Prostate gland (tissue), 2 donors: ENCODE measurements around the gene TBC1D14. TPM values are rescaled to one million over a fixed set of nuclear protein-coding genes. Genes with fewer than 3 reads are reported as not detected.

ENCODE experiments used
- DNase-seq: peaks from one replicate; pipeline ENCODE4 v3.0.0-alpha.2; 2019; ENCODE audit warnings: low spot score
- H3K27ac ChIP-seq, 2 donors: fragments of 200-600 bp; sonication (generic); 2 replicates each; pipeline ENCODE4 v1.5.1; 2017 to 2019
- H3K27me3 ChIP-seq: fragments of 200-600 bp; sonication (generic); replicated peaks from 2 replicates; pipeline ENCODE4 v1.5.1; 2019; ENCODE audit not compliant: insufficient read depth
- H3K36me3 ChIP-seq, 2 donors: fragments of 200-600 bp; sonication (generic); 1 replicate in 1 of 2; 2 replicates in 1 of 2; pipeline versions ENCODE4 v1.5.1 to v1.8.1; 2017 to 2019
- H3K4me1 ChIP-seq: fragments of 200-600 bp; sonication (generic); replicated peaks from 2 replicates; pipeline ENCODE4 v1.5.1; 2019
- H3K4me3 ChIP-seq, 2 donors: fragments of 200-600 bp; sonication (generic); 2 replicates each; pipeline ENCODE4 v1.5.1; 2017 to 2019
- H3K9me3 ChIP-seq: fragments of 200-600 bp; sonication (generic); 2 replicates; pipeline ENCODE4 v1.5.1; 2017
- POLR2A ChIP-seq: fragments of 450-650 bp; IDR thresholded peaks from one replicate; pipeline ENCODE4 v1.6.1; 2016; ENCODE audit warnings: antibody characterized with exemption, mild to moderate bottlenecking
- POLR2AphosphoS5 ChIP-seq: sonication (generic); formaldehyde crosslinking; IDR thresholded peaks from one replicate; pipeline ENCODE4 v1.6.1; 2017; ENCODE audit warnings: antibody characterized with exemption
- WGBS: methylation state at CpG from one replicate; pipeline ENCODE4 v1.1.5; 2018; 5-methylcytosine and 5-hydroxymethylcytosine counted together
- intact Hi-C: fragments of 100-400 bp; cut with DNase I; formaldehyde crosslinking; loops from one replicate; pipeline ENCODE4 v1.14.2; 2022
- total RNA-seq, 2 donors: library from RNA; depleted of rRNA; stranded (reverse); fragments of >200 nt; gene quantifications; one replicate each; pipeline ENCODE4 v1.1.0, GENCODE V29; 2016
- TF ChIP-seq, protein P1 (sequence below), 4 experiments: fragments of 200-600 bp in 2 of 4; fragments of 450-650 bp in 2 of 4; sonication (generic) in 2 of 4; IDR thresholded peaks; 1 replicate in 3 of 4; 2 replicates in 1 of 4; pipeline ENCODE4 v1.5.1; 2016 to 2019; ENCODE audit warnings: antibody characterized with exemption in 4 of 4, mild to moderate bottlenecking in 2 of 4, moderate library complexity in 2 of 4

The TBC1D14 gene
- total RNA-seq, 2 donors from 2014 or later = 56.2 to 90.5 TPM

DNA sequence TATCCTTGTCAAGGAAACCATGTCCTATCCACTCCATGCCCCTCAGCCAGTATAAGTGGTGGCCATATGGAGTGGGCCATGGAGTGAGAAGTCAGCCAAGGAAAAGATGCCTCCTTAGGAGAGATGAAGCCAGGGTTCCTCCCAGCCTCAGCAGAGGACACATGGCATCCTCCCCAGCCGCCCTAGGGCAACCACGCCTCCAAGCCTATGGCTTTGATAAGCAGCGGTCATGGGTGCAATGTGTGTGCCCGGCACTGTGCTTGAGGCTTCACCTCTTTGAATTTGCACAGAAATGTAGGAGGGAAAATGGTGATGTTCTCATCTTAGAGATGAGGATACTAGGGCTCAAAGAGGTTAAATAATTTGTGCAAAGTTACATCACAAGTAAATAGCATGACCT lies 34.6 kb upstream of the TBC1D14 start:
- intact Hi-C loops = loop anchor here (1.0 to 5.0 kb wide), 2 partner anchors 93 to 155 kb away; partner anchors contain the start of gene KIAA0232
- peaks cover 5 to 20% of the 10 kb centered on the region in 2 donors for H3K36me3 ChIP-seq
- no peak for TF ChIP-seq POLR2AphosphoS5
- TF ChIP-seq, protein P1, sequence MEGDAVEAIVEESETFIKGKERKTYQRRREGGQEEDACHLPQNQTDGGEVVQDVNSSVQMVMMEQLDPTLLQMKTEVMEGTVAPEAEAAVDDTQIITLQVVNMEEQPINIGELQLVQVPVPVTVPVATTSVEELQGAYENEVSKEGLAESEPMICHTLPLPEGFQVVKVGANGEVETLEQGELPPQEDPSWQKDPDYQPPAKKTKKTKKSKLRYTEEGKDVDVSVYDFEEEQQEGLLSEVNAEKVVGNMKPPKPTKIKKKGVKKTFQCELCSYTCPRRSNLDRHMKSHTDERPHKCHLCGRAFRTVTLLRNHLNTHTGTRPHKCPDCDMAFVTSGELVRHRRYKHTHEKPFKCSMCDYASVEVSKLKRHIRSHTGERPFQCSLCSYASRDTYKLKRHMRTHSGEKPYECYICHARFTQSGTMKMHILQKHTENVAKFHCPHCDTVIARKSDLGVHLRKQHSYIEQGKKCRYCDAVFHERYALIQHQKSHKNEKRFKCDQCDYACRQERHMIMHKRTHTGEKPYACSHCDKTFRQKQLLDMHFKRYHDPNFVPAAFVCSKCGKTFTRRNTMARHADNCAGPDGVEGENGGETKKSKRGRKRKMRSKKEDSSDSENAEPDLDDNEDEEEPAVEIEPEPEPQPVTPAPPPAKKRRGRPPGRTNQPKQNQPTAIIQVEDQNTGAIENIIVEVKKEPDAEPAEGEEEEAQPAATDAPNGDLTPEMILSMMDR (IDR thresholded peaks at IDR 0.05) = no peak
- H3K9me3 ChIP-seq = no peaks in the 10 kb centered on the region
- H3K4me3 ChIP-seq = no peak overlapping the region
- no peak overlapping the region for H3K27ac ChIP-seq
- DNase-seq = no peak
- no peaks in the 10 kb centered on the region for H3K27me3 ChIP-seq
- H3K4me1 ChIP-seq = no peaks in the 10 kb centered on the region
- 89% methylated on average over 4 of the region's 4 CpGs for WGBS

DNA sequence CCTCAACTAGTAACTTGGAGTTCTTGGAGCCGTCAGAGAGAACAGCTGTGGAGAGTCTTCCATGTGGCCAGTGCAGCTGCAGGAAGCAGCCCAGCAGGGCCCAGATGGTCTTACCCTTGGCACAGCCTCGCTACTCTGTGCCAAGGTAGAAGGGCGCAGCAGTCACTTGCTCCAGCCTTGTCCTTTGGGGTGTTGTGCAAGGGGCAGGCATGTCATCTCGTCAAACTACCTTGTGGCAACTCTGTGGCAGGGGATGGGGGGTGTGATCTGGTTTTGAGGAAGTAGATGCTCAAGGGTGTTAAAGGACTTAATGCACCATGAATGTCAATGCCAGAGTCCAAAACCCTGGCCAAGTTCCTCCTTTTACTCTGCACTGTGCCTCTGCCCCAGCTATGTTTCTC lies 34.2 kb upstream of the TBC1D14 start:
- Histone ChIP-seq H3K9me3 (no peaks in the 10 kb centered on the region), H3K27me3 (no peaks in the 10 kb centered on the region), H3K4me3 (no peak overlapping the region), H3K4me1 (no peaks in the 10 kb centered on the region), H3K36me3 (peaks cover 5 to 20% of the 10 kb centered on the region in 2 donors), H3K27ac (no peak overlapping the region)
- intact Hi-C loops = no loop called here
- no peak for DNase-seq
- TF ChIP-seq, protein P1 (IDR thresholded peaks at IDR 0.05) = no peak
- no peak for TF ChIP-seq POLR2A
- no peak for TF ChIP-seq POLR2AphosphoS5
- WGBS = 56% methylated on average over 4 of the region's 4 CpGs

DNA sequence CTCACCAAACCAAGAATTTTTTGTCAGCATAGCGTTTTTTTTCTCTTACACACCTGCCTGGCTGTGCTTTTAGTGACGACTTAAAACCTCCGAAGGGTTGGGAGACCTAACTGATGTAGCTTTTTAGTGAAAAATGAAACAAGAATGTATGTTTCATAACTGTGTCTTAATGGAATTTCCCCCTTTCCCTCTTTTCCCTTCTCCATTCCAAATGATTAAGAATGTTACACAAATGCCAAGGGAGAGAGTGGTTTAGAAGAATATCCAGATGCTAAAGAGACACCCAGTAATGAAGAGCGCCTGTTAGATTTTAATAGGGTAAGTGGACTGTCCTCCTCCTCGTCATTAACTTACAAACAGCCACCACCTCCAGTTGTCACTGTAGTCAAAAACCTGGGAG lies 33.2 kb upstream of the TBC1D14 start:
- TF ChIP-seq, protein P1 (IDR thresholded peaks at IDR 0.05) = no peak
- TF ChIP-seq POLR2A (no peak), POLR2AphosphoS5 (no peak)
- WGBS = 77% methylated on average over 5 of the region's 5 CpGs
- H3K9me3 ChIP-seq = no peaks in the 10 kb centered on the region
- DNase-seq = no peak
- H3K27ac ChIP-seq = no peak overlapping the region
- no peak overlapping the region for H3K4me3 ChIP-seq
- H3K27me3 ChIP-seq = no peaks in the 10 kb centered on the region
- H3K4me1 ChIP-seq = no peaks in the 10 kb centered on the region
- intact Hi-C loops = no loop called here
- peaks cover 5 to 20% of the 10 kb centered on the region in 2 donors for H3K36me3 ChIP-seq

DNA sequence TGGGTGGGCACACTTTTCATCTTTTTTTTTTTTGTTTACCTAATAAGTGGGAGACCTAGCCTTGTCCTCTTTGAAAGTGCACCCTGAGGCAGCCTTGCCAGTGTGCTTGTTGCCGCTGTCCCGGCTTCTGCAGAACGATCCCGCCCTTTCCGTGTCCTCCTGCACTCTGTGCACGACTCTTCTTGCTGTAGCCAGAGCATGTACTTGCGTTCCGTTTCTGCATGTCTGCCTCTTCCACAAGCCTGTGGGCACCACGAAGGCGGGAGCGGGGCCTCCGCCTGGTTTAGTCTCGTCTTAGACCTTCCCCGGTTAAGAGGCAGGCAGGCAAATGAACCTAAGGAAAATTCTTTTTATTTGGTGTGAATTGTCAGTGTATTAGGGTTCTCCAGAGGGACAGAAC lies 32.6 kb upstream of the TBC1D14 start:
- DNase-seq = no peak
- peaks cover 5 to 20% of the 10 kb centered on the region in 2 donors for H3K36me3 ChIP-seq
- intact Hi-C loops = no loop called here
- H3K27ac ChIP-seq = no peak overlapping the region
- H3K27me3 ChIP-seq = no peaks in the 10 kb centered on the region
- no peaks in the 10 kb centered on the region for H3K4me1 ChIP-seq
- no peak for TF ChIP-seq POLR2AphosphoS5
- no peak for TF ChIP-seq POLR2A
- TF ChIP-seq, protein P1 (IDR thresholded peaks at IDR 0.05) = no peak
- no peak overlapping the region for H3K4me3 ChIP-seq
- 88% methylated on average over 14 of the region's 14 CpGs for WGBS
- no peaks in the 10 kb centered on the region for H3K9me3 ChIP-seq

DNA sequence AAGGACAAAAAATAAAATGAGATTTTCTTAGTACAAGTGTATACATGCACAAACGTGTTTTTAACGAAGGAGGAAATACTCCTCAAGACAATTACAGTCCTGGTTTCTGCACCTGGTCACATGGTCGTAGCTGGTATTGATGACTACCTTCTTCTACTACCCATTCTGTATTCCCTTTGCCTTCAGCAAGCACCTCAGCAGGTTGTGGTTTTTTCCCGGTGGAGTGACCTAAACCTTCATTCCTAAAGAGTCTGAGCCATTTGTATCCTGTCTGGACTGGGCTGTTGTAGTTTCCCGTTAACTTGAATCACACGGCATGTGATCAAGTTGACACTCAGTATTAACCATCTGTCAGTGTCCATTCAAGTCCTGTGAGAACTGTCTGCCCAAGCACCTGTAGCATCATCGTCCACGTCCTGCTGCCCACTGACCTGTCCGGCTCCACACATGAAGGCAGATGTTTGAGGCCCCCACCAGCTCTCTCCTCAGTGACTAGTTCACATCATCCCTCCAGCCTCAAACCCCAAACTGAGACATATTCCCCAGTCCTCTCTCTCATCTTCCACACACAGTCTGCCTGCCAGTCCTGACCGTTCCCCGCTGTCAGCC lies 31.1 kb upstream of the TBC1D14 start:
- TF ChIP-seq POLR2AphosphoS5 = no peak
- TF ChIP-seq POLR2A = no peak
- TF ChIP-seq, protein P1 (IDR thresholded peaks at IDR 0.05) = no peak
- Histone ChIP-seq H3K4me3 (no peak overlapping the region), H3K27me3 (no peaks in the 10 kb centered on the region), H3K4me1 (no peaks in the 10 kb centered on the region), H3K27ac (no peak overlapping the region), H3K9me3 (no peaks in the 10 kb centered on the region), H3K36me3 (peaks cover 0 to 20% of the 10 kb centered on the region in 2 donors)
- WGBS = 74% methylated on average over 11 of the region's 11 CpGs
- intact Hi-C loops = no loop called here
- DNase-seq = no peak
